BE2C (cell line): ENCODE data around the gene AGAP3.

Source experiments
- DNase-seq: peaks from one replicate; pipeline ENCODE4 v3.0.0-alpha.2; 2020
- H3K27me3 ChIP-seq: fragments of 250-450 bp; sonication (Bioruptor Pico); 2 replicates; pipeline ENCODE4 v1.5.1; 2020; ENCODE audit warnings: mild to moderate bottlenecking
- H3K36me3 ChIP-seq: fragments of 250-450 bp; sonication (Bioruptor Pico); 2 replicates; pipeline ENCODE4 v1.5.1; 2020; ENCODE audit warnings: mild to moderate bottlenecking
- H3K4me1 ChIP-seq: fragments of 250-450 bp; sonication (Bioruptor Pico); 2 replicates; pipeline ENCODE4 v1.5.1; 2020
- H3K4me3 ChIP-seq: 2 replicates; pipeline ENCODE4 v1.5.1; 2011; ENCODE audit warnings: low read depth, low read length
- H3K9me3 ChIP-seq: fragments of 250-450 bp; sonication (Bioruptor Pico); 2 replicates; pipeline ENCODE4 v1.5.1; 2020
- TF ChIP-seq, protein P1 (sequence below): IDR thresholded peaks from 2 replicates; pipeline ENCODE4 v1.5.1; 2012; ENCODE audit warnings: mild to moderate bottlenecking, low read depth, low read length

Gene AGAP3

GRCh38 chr7:151095123-151095797 lies 9.0 kb downstream of the AGAP3 start:
- DNase-seq: no peak
- Histone ChIP-seq H3K9me3 (no peaks in the 10 kb centered on the region), H3K4me1 (no peaks in the 10 kb centered on the region), H3K36me3 (peaks cover 37% of the 10 kb centered on the region), H3K4me3 (no peak overlapping the region), H3K27me3 (no peaks in the 10 kb centered on the region)
- TF ChIP-seq, protein P1, sequence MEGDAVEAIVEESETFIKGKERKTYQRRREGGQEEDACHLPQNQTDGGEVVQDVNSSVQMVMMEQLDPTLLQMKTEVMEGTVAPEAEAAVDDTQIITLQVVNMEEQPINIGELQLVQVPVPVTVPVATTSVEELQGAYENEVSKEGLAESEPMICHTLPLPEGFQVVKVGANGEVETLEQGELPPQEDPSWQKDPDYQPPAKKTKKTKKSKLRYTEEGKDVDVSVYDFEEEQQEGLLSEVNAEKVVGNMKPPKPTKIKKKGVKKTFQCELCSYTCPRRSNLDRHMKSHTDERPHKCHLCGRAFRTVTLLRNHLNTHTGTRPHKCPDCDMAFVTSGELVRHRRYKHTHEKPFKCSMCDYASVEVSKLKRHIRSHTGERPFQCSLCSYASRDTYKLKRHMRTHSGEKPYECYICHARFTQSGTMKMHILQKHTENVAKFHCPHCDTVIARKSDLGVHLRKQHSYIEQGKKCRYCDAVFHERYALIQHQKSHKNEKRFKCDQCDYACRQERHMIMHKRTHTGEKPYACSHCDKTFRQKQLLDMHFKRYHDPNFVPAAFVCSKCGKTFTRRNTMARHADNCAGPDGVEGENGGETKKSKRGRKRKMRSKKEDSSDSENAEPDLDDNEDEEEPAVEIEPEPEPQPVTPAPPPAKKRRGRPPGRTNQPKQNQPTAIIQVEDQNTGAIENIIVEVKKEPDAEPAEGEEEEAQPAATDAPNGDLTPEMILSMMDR: no peak

GRCh38 chr7:151095828-151096475 lies 9.7 kb downstream of the AGAP3 start:
- H3K4me3 ChIP-seq: no peak overlapping the region
- no peaks in the 10 kb centered on the region for H3K9me3 ChIP-seq
- peaks cover 35% of the 10 kb centered on the region for H3K36me3 ChIP-seq
- no peak for DNase-seq
- TF ChIP-seq, protein P1: no peak
- H3K27me3 ChIP-seq: no peaks in the 10 kb centered on the region
- H3K4me1 ChIP-seq: no peaks in the 10 kb centered on the region

GRCh38 chr7:151099486-151100211 lies 13.4 kb downstream of the AGAP3 start:
- Histone ChIP-seq H3K9me3 (no peaks in the 10 kb centered on the region), H3K36me3 (peaks cover 22% of the 10 kb centered on the region), H3K4me1 (no peaks in the 10 kb centered on the region), H3K4me3 (no peak overlapping the region), H3K27me3 (no peaks in the 10 kb centered on the region)
- DNase-seq: peak; percentile 5
- TF ChIP-seq, protein P1: no peak

GRCh38 chr7:151100921-151101320 lies 14.6 kb downstream of the AGAP3 start:
- Histone ChIP-seq H3K4me3 (no peak overlapping the region), H3K9me3 (no peaks in the 10 kb centered on the region), H3K36me3 (peaks cover 20% of the 10 kb centered on the region)

GRCh38 chr7:151101621-151102396 lies 15.5 kb downstream of the AGAP3 start:
- peak; percentile 6 for DNase-seq
- peaks cover 17% of the 10 kb centered on the region for H3K36me3 ChIP-seq
- H3K27me3 ChIP-seq: no peaks in the 10 kb centered on the region
- H3K9me3 ChIP-seq: no peaks in the 10 kb centered on the region
- TF ChIP-seq, protein P1: no peak
- H3K4me3 ChIP-seq: no peak overlapping the region
- no peaks in the 10 kb centered on the region for H3K4me1 ChIP-seq

More at GRCh38 chr7:151100921-151101320, 14.6 kb downstream of the AGAP3 start:
- TF ChIP-seq, protein P1: no peak
- Histone ChIP-seq H3K27me3 (no peaks in the 10 kb centered on the region), H3K4me1 (no peaks in the 10 kb centered on the region)
- peak; percentile 9 for DNase-seq
